IPS-15b (cell line): ENCODE data around the gene COBLL1.

Experiments
- H3K27me3 ChIP-seq: one replicate; pipeline ENCODE4 v1.6.1; 2013; ENCODE audit warnings: low read length; ENCODE audit not compliant: control insufficient read depth, insufficient read depth
- H3K36me3 ChIP-seq: one replicate; pipeline ENCODE4 v1.6.1; 2013; ENCODE audit warnings: low read length; ENCODE audit not compliant: control insufficient read depth, insufficient read depth
- H3K4me1 ChIP-seq: one replicate; pipeline ENCODE4 v1.6.1; 2013; ENCODE audit warnings: mild to moderate bottlenecking, low read length; ENCODE audit not compliant: control insufficient read depth, insufficient read depth
- H3K4me3 ChIP-seq: one replicate; pipeline ENCODE4 v1.5.1; 2013; ENCODE audit warnings: low read depth, low read length
- H3K9ac ChIP-seq: one replicate; pipeline ENCODE4 v1.6.1; 2013; ENCODE audit warnings: low read depth, mild to moderate bottlenecking, low read length
- H3K9me3 ChIP-seq: one replicate; pipeline ENCODE4 v1.6.1; 2013; ENCODE audit warnings: mild to moderate bottlenecking, low read length; ENCODE audit not compliant: control insufficient read depth, insufficient read depth

Gene COBLL1

DNA sequence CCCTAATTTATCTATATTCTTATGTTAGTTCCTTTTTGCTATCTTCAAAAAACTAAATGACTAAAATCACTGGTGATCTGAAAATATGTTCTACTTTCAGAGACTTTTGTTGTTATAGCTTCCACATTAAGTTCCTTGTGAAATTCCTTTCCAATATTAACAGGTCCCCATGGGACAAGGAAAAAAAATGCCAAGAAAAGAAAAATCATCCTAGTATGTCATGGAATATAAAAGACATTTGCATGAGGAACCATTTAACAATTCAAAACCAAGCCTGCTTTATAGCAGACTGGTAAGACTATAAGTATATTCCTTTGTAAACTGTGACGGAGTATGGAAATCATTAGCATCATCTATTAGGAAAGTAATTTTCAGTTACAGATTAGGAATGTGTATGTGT is 48.1 kb downstream of the COBLL1 start:
- no peaks in the 10 kb centered on the region for H3K9me3 ChIP-seq
- no peaks in the 10 kb centered on the region for H3K4me1 ChIP-seq
- H3K27me3 ChIP-seq, result no peaks in the 10 kb centered on the region
- H3K36me3 ChIP-seq, result no peaks in the 10 kb centered on the region
- no peak overlapping the region for H3K9ac ChIP-seq
- no peak overlapping the region for H3K4me3 ChIP-seq

DNA sequence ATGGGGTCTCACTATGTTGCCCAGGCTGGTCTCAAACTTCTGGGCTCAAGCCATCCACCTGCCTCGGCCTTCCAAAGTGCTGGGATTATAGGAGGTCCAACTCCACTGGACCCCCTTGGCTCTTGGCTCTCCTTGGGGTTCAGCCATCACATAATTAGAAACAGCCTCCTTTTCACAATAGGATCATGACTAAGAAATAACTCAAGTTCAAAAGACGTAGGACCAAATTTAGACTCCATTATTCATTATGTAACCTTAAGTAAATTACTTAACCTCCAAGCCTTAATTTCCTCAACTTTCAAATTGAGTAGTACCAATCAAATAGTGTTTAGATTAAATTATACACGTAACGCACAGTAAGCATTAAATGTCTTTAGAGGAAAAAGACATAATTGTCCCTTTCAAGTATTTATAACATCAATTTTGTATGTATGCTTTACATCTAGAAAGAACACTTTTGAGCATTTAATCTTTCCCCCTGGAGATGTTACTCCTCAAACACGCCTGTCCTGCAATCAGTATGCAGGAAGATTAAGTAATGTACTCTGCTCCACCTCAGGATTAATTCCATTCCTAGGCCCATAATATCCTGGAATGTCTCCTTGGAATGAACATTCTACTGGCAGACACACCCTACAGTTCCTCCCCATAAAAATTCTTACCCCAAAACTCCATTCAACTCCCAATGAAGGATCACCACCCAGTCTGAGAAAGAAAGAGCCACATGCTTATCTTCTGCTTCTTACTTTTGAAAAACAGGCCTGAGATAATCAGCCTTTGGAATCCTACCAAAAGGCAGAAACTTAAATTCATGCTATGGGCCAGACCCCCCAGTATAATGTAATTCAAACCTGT is 49.1 kb downstream of the COBLL1 start:
- no peak overlapping the region for H3K4me3 ChIP-seq
- H3K9ac ChIP-seq, result no peak overlapping the region
- no peaks in the 10 kb centered on the region for H3K36me3 ChIP-seq
- no peaks in the 10 kb centered on the region for H3K9me3 ChIP-seq
- H3K4me1 ChIP-seq, result no peaks in the 10 kb centered on the region
- no peaks in the 10 kb centered on the region for H3K27me3 ChIP-seq

GRCh38 chr2:164789968-164790367 is 51.7 kb downstream of the COBLL1 start:
- H3K27me3 ChIP-seq, result no peaks in the 10 kb centered on the region
- no peaks in the 10 kb centered on the region for H3K9me3 ChIP-seq
- no peak overlapping the region for H3K9ac ChIP-seq
- H3K4me3 ChIP-seq, result no peak overlapping the region
- H3K4me1 ChIP-seq, result no peaks in the 10 kb centered on the region
- H3K36me3 ChIP-seq, result no peaks in the 10 kb centered on the region

- H3K36me3 ChIP-seq, result no peaks in the 10 kb centered on the region
- H3K4me3 ChIP-seq, result no peak overlapping the region
- H3K9me3 ChIP-seq, result no peaks in the 10 kb centered on the region
- no peak overlapping the region for H3K9ac ChIP-seq
- no peaks in the 10 kb centered on the region for H3K27me3 ChIP-seq
- no peaks in the 10 kb centered on the region for H3K4me1 ChIP-seq
Measured at GRCh38 chr2:164786787-164787186, 54.8 kb downstream of the COBLL1 start.

GRCh38 chr2:164785457-164785856 is 56.2 kb downstream of the COBLL1 start:
- Histone ChIP-seq H3K4me1 (no peaks in the 10 kb centered on the region), H3K9ac (no peak overlapping the region), H3K36me3 (no peaks in the 10 kb centered on the region), H3K4me3 (no peak overlapping the region), H3K9me3 (no peaks in the 10 kb centered on the region), H3K27me3 (no peaks in the 10 kb centered on the region)

GRCh38 chr2:164784376-164784775 is 57.2 kb downstream of the COBLL1 start:
- no peak overlapping the region for H3K9ac ChIP-seq
- no peaks in the 10 kb centered on the region for H3K4me1 ChIP-seq
- no peak overlapping the region for H3K4me3 ChIP-seq
- H3K27me3 ChIP-seq, result no peaks in the 10 kb centered on the region
- H3K9me3 ChIP-seq, result no peaks in the 10 kb centered on the region
- no peaks in the 10 kb centered on the region for H3K36me3 ChIP-seq

DNA sequence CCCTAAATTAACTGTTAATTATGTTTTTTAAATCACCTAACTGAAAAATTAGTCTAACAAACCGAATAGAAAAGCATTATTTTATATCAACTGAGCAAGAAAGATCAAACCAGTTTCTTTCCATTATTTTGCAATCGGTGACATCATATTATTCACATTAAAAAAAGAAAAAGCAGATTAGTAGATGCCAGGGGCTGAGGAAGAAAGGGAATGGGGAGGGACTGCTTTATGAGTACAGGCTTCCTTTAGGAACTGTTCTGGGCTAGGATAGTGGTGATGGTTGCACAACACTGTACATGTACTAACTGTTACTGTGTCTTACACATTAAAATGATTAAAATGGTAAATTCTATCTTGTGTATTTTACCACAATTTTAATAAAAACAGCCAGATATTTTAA is 59.3 kb downstream of the COBLL1 start:
- Histone ChIP-seq H3K4me1 (no peaks in the 10 kb centered on the region), H3K9ac (no peak overlapping the region), H3K27me3 (no peaks in the 10 kb centered on the region), H3K9me3 (no peaks in the 10 kb centered on the region), H3K4me3 (no peak overlapping the region), H3K36me3 (no peaks in the 10 kb centered on the region)

DNA sequence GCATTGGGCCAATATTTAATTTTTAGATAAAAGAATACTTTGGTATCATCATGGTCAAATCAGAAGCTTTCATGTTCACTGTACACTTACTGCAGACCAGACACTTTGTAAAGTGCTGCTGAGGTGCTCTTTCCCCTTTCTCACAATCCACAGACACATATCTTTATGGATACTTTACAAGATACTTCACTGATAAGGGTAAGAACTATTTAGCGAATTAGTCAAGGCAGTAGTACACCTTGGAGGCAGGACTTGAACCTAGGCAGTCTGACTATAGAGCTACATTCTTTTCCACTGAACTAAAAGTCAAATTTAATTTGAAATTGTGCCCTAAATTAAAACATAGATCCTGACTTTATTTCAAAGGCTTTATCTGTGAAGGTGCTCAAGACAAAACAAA is 60.2 kb downstream of the COBLL1 start:
- Histone ChIP-seq H3K4me1 (no peaks in the 10 kb centered on the region), H3K9me3 (no peaks in the 10 kb centered on the region), H3K27me3 (no peaks in the 10 kb centered on the region), H3K36me3 (no peaks in the 10 kb centered on the region), H3K4me3 (no peak overlapping the region), H3K9ac (no peak overlapping the region)

GRCh38 chr2:164780611-164781178 is 60.9 kb downstream of the COBLL1 start:
- Histone ChIP-seq H3K36me3 (no peaks in the 10 kb centered on the region), H3K9me3 (no peaks in the 10 kb centered on the region), H3K4me3 (no peak overlapping the region), H3K9ac (no peak overlapping the region), H3K27me3 (no peaks in the 10 kb centered on the region), H3K4me1 (no peaks in the 10 kb centered on the region)

DNA sequence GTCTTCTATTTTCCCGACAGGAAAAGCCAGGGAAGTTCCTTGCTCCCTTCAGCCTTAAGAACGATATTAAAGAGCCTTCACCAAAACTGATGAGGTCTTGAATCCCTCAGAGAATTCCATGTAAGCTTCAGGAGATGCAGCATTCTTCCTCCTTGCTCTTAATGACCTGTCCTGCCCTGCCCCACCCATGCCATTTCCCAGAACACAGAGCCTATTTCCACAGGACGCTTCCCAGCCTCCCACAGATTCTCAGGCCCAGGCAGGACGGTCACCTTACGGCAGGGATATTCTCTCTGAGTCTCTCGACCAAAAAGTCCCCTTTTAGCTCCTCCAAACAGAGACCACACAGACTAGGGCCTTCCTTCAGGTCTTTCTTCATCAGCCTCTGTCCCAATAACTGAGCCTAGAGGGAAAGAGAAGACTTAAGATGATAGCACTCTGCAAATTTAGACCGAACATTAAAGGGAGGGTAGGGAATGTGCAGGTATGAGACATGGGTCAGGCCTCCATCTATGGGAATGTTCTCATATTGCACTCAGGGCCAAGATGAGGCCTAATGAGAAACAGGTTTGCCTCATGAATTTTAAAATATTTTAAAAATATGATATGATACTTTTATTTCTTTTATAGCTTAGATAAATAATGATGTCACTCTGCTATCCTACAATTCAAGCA is 62.1 kb downstream of the COBLL1 start:
- Histone ChIP-seq H3K4me1 (no peaks in the 10 kb centered on the region), H3K9ac (no peak overlapping the region), H3K4me3 (no peak overlapping the region), H3K9me3 (no peaks in the 10 kb centered on the region), H3K27me3 (no peaks in the 10 kb centered on the region), H3K36me3 (no peaks in the 10 kb centered on the region)

DNA sequence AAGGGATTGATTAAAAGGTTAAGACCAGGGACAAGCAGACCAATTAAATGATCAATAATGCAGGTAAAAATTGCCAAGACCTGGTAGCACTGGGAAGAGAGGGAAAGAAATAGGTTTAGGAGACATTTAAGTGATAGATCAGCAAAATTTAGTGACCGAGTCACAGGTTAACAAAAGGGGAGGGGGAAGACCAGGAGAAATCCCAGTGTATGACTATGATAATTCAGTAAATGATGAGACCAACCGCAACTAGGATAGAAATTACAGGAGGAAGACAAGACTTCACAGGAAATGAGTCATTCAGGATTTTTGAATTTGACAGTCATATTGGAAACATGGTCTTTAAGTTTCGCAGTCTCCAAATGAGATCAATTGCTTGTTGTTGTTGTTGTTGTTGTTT is 62.9 kb downstream of the COBLL1 start:
- H3K27me3 ChIP-seq, result no peaks in the 10 kb centered on the region
- no peaks in the 10 kb centered on the region for H3K9me3 ChIP-seq
- H3K4me3 ChIP-seq, result no peak overlapping the region
- no peaks in the 10 kb centered on the region for H3K4me1 ChIP-seq
- no peak overlapping the region for H3K9ac ChIP-seq
- H3K36me3 ChIP-seq, result no peaks in the 10 kb centered on the region
